ENCODE measurements around the gene LRIG1.

The LRIG1 gene, protein sequence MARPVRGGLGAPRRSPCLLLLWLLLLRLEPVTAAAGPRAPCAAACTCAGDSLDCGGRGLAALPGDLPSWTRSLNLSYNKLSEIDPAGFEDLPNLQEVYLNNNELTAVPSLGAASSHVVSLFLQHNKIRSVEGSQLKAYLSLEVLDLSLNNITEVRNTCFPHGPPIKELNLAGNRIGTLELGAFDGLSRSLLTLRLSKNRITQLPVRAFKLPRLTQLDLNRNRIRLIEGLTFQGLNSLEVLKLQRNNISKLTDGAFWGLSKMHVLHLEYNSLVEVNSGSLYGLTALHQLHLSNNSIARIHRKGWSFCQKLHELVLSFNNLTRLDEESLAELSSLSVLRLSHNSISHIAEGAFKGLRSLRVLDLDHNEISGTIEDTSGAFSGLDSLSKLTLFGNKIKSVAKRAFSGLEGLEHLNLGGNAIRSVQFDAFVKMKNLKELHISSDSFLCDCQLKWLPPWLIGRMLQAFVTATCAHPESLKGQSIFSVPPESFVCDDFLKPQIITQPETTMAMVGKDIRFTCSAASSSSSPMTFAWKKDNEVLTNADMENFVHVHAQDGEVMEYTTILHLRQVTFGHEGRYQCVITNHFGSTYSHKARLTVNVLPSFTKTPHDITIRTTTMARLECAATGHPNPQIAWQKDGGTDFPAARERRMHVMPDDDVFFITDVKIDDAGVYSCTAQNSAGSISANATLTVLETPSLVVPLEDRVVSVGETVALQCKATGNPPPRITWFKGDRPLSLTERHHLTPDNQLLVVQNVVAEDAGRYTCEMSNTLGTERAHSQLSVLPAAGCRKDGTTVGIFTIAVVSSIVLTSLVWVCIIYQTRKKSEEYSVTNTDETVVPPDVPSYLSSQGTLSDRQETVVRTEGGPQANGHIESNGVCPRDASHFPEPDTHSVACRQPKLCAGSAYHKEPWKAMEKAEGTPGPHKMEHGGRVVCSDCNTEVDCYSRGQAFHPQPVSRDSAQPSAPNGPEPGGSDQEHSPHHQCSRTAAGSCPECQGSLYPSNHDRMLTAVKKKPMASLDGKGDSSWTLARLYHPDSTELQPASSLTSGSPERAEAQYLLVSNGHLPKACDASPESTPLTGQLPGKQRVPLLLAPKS

DNA sequence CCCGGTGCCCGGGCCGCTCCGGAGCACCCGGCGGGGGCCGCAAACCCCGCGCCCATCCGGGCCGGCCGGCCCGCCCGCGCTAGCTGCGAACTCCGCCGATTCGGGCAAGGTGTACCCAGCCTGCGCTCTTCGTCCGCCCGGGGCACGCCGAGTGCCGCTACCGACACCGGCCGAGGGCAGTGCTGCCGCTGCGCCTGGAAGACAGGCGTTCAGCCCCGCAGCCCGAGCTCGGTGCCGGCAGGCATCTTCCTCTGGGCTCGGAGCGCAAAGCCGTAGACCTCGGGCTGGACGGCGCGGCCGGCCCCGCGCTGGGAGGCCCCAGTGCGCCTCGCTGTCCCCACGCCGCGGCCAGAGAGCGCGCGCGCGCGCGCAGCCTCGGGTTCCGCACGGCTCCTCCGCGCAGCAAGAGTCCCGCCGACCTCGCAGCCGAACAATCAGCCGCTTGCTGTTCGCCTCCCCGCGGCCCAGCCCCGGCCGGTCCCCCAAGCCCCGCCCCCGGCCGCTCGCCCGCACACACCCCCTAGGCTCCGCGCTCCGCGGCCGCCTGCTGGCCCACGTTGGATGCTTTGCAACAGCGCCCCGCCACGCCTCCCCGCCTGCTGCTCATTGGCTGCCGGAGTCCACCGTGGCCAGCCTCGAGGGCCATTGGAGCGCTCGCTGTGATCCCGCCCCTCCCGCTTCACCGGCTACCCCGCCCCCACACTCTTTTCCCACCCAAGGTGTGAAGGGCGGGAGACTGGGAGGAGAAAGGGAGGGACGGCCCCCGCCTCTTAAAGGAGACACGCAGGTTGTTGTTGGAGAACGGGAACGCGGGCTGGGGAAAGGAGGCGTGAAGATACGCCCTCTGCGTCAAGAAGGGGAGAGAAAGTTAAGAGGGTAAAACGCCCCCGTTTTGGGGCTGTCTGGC is at the start of gene LRIG1:
LRIG1 (minus strand) TSS at position 447 of the 907 bp plus-strand sequence. CDS start 615 bp downstream, outside the sequence.
- DNase-seq (ENCODE audit: low spot score), result peak; percentile 98
- peak; percentile 85 for FAIRE-seq

DNA sequence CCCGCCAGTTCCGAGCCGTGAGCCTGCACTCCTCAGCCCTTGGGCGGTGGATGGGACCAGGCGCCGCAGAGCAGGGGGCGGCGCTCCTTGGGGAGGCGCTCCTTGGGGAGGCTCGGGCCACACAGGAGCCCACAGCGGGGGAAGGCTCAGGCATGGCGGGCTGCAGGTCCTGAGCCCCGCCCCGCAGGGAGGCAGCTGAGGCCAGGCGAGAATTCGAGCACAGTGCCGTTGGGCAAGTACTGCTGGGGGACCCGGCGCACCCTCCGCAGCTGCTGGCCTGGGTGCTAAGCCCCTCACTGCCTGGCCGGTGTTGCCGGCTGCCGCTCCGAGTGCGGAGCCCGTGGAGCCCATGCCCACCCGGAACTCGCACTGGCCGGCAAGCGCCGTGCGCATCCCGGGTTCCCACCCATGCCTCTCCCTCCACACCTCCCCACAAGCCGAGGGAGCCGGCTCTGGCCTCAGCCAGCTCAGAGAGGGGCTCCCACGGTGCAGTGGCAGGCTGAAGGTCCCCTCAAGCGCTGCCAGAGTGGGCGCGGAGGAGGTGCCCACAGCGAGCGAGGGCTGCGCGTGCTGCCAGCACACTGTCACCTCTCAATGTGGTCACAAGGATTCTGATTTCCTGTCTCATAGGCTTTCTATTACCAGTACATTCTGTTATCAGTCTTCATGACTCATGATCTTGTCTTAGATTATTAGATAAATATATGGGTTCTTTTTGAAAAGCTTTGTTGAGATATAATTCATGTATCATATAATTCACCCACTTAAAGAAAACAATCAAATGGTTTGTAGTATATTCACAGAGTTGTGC is 44.0 kb upstream of the LRIG1 start:
- FAIRE-seq (no peak), DNase-seq (ENCODE audit: low spot score) (no peak)

DNA sequence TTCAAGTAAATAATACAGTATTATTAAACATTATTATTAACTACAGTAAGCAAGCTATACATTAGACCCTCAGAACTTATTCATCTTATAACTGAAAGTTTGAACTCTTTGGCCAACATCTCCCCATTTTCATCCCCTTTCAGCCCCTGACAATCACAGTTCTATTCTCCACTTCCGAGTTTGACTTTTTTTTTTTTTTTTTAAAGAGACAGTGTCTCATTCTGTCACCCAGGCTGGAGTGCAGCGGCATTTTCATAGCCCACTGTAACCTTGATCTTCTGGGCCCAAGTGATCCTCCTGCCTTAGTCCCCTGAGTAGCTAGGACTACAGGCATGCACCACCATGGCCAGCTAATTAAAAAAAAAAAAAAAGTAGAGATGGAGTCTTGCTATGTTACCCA is 41.3 kb upstream of the LRIG1 start:
- DNase-seq (ENCODE audit: low spot score), result no peak
- no peak for FAIRE-seq

DNA sequence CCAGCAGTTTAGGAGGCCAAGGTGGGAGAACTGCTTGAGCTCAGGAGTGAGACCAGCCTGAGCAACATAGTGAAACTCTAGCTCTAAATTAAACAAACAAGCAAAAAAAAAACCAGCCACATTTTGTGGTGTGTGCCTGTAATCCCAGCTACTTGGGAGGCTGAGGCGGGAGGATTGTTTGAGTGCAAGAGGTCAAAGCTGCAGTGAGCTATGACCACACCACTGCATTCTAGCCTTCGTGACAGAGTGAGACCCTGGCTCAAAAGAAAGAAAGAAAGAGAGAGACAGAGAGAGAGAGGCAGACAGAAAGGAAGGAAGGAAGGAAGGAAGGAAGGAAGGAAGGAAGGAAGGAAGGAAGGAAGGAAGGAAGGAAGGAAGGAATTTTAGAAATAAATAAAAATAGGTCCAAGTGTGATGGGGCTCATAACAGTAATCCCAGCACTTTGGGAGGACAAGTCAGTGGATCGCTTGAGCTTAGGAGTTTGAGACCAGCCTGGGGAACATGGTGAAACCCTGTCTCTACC is 38.7 kb upstream of the LRIG1 start:
- DNase-seq (ENCODE audit: low spot score) (no peak), FAIRE-seq (no peak)

DNA sequence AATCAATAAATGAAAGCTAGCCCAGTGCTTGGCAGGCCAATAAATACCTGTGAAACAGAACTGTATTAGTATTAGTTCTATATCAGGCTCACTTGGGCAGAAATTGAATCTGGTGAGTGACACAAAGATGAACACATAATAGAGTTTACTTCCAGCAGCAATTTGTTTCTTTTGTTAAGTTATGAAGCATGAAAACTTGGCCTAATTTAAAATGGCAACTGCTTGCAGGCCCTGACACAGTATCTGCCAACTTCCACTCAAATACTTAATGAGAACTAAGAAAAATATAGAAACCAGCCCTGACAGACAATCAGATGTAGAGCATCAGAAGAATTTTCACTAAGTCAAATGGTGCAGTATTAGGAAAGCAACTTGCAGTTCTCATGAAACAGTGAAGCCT is 37.6 kb upstream of the LRIG1 start:
- DNase-seq (ENCODE audit: low spot score) (no peak), FAIRE-seq (no peak)

DNA sequence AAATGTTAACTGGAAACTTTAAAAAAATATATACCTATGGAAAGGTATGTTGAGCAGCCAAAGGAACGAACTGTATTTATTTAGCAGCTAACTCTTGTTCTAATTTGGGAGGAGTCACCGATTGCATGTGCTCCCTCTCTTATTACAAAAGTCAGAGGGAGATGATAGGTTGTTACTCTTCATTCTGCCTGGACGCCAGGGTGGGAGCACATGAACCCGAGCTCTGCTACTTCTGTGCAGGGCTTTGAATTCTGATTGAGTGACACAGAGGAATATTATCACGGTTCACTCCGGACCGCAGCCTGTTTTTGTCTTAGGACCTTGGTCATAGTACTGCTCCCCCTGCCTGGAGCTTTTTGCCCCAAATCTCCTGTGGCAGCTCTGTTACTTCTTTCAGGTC is 36.9 kb upstream of the LRIG1 start:
- DNase-seq (ENCODE audit: low spot score), result no peak
- FAIRE-seq, result no peak

DNA sequence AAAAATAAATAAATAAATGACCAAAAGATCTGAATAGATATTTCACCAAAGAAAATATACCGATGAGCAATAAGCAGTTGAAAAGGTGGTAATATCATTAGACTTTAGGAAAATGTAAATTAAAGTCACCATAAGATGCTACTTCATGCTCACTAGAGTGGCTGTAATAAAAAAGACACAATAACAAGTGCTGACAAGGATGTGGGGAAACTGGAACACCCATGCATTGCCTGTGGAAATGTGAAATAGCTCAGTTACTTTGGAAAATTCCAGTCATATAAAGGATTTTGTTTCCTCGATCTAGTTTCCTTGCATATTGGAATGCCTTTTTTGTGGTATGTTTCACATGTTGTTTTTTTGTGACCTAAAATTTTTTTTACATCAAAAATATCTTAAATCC is 36.0 kb upstream of the LRIG1 start:
- DNase-seq (ENCODE audit: low spot score) (no peak), FAIRE-seq (no peak)

DNA sequence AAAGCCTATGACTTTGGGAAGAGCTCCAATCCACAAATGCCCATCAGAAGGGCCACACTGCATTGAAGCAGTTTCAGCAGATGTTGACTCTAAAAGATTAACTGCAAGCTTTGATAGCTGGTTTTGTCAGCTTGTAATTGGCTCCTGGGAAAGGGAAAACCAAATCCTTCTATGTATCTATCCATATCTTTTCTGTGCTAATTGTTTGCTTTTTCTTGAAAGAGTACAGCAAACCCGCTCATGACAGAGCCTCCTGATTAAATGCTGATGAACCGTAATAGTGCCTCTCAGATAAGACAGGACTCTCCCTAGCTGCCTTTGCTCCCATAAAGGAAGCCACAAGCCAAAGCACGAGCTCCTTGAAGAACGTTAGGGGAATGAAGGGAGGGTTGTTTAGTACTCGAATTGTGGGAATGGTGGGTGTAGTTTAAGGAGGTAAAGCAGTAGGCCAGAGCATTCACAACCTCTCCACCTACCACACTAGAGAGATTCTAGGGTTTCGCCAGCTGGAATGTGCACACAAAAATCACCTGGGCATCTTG is 33.6 kb upstream of the LRIG1 start:
- DNase-seq (ENCODE audit: low spot score) (no peak), FAIRE-seq (no peak)

DNA sequence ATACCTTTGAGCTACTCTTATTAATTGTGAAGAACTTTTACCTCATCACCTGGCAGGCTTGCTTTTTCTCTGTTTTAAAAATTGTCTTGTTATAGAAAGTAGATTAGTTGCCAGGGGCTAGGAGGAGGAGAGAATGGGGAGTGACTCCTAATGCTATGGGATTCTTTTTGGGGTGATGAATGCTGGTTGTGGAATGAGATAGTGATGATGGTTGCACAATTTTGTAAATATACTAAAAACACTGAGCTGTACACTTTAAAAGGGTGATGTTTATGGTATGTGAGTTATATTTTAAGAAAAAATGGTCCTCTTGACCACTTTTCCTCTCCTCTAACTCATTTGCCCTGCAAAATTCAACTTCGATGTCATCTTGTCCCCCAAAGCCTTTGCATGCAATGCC is 31.8 kb upstream of the LRIG1 start:
- FAIRE-seq, result no peak
- DNase-seq (ENCODE audit: low spot score), result no peak

DNA sequence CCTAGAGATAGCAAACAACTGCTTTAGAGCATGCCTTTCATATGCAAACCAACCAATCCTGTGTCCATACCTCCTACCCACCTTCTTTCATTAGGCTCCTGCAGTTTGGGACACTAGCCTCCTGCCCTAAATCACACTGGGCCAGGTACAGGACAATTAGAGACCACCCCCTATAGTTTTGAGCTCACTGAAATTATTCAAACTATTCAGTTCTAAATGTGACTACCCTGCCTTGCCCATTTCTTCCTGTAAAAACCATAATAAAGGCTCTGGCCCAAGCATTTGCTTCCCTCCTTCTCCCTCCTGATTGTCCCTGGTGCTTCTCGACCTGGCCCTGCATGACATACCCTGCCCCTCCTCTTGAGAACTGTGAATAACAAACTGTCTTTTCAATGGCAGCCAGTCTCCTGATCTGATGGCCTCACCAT is 31.4 kb upstream of the LRIG1 start:
- DNase-seq (ENCODE audit: low spot score) (no peak), FAIRE-seq (no peak)

DNA sequence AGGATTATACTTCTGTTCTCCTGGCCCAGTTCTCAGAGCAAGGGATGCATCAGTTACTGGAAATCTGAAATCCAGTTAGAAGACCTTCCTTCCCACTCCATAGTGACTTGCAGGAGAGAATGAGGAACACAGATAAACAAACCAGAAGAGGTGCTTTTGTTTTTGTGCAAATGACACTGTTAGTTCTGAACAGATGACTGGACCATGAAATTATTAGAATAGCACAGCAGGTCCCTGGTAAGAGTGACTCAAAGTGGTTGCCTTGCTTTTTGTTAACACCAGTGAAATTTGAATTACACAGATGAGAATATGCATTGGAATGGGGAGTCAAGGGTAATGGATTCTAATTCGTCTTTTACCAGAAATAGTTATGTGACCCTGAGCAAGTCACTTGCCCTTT is 30.4 kb upstream of the LRIG1 start:
- FAIRE-seq (no peak), DNase-seq (ENCODE audit: low spot score) (no peak)

DNA sequence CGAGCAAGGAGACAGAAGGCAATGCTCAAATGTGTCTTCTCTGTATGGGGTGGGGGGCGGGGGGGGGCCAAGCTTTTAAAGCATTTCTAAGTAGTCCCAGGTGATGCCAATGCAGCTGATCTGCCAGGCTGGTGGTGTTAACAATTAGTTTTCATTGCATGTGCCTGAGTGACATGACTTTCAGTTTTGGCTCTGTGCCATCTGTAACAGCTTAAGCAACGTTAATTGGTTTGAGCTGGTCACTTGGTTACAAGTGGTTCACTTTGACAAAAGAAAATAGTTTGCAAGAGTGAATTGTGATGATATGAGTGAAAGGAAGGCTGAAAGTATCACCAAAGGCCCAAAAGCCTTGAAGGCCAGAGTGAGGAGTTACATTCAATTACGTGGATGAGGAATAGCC is 26.4 kb upstream of the LRIG1 start:
- FAIRE-seq, result no peak
- DNase-seq (ENCODE audit: low spot score), result no peak

DNA sequence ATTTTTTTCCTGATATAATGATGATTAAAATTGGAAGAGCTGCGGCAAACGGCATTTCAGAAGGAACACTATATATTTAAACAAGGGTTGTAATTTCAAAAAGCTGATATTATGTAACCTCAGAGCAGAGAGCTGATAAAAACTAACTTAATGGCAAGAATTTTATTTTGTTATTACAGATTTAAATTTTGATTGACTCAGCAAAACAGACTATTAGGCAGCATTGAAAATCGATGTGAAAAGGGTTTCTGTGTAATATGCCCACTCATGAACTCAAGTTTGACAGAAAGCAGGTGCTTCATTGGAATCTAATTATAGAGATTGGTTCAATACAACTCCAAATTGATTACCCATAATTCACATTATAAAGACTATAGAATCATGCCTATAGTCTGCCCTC is 24.9 kb upstream of the LRIG1 start:
- FAIRE-seq, result no peak

DNA sequence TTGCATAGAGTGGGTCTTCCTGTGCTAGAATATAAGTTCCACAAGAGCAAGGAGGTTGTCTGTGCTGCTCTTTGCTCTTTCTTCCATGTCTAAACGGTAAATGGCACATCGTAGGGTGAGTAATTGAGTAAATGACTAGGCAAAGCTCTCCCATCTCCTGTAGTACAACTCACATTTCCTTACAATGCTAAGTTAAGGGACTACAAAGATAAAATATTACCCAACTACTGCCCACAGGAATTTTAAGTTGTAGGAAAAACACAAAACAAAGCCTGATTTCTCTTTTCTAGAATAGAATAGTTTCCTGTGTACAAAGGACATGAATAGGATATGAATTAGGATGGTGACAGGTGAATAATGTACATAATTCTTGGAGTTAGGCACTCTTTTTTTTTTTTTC is 19.9 kb upstream of the LRIG1 start:
- DNase-seq (ENCODE audit: low spot score) (no peak), FAIRE-seq (no peak)

More for the DNA sequence above, 24.9 kb upstream of the LRIG1 start:
- DNase-seq (ENCODE audit: low spot score), result no peak

DNA sequence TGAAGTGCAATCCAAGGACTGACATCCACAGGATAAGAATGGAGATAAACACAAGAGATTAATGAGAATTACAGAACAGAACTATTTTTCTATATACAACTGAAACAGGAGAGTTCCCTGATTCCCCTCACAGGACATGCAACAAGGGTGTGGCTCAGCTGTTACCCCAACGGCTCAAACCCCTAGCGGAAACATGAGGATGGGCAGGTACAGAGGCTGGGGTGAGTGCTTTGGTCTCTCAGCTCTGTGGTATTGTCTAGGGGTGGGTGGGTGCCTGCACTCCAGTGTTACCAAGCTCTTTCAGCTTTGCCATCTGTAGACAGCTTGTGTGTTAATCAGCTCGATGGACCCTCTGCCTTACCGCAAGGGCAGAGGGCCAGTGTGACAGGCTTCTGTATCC is 17.8 kb upstream of the LRIG1 start:
- DNase-seq (ENCODE audit: low spot score), result no peak
- FAIRE-seq, result no peak

DNA sequence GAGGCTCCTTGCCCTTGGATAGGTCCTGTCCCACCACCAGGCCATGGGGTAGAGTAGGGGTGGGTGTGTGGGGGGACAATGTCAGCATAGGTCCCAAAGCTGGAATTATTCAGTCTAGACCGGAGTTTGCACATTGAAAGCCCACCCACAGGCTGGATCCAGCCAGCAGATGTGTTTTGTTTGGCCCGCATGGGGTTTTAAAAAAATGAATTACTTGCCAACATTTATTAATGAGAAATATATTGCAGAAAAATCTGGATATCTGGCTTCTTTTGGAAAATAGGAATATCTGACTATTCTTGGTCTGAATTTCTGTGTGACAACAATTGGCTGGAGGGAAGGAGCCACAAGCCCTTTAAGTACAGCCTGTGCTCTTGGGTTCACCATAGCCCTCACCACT is 17.3 kb upstream of the LRIG1 start:
- FAIRE-seq, result no peak
- no peak for DNase-seq (ENCODE audit: low spot score)

DNA sequence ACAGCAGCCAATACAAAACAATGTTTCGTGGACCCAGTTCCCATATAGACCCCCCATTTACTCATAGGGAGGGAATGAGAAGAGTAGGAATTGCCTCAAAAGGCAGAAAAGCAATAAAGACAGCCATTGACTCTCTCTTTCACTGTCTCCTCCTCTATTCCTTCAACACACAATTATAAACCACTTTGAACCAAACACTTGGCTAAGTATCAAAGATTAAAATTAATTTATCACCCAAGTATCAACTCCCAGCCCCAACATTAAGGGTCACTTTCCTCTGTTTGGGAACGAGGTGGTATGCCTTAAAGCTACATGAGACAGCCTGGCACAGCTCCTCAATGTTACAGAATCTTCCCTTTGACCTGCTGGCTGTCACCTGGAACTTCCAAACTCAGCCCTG is 16.4 kb upstream of the LRIG1 start:
- FAIRE-seq (no peak), DNase-seq (ENCODE audit: low spot score) (no peak)

DNA sequence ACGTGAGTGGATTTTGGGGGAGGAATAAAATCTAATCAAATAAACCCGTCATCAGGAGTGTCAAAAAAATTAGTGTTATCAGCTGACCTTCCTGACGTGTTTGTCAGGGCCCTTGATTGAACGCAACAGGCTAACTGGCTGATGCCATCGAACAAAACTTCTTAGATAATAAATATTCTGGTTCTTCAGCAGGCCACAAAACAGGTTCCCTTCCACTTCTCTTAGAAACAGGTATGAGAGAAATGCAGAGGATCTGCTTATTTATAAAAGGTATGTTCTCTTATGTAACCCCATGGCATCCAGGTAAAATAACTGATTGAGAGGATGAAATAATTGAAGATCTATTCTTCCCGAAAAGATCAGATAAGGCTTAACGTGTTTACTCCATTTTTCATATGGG is 7.6 kb upstream of the LRIG1 start:
- FAIRE-seq (no peak), DNase-seq (ENCODE audit: low spot score) (no peak)

DNA sequence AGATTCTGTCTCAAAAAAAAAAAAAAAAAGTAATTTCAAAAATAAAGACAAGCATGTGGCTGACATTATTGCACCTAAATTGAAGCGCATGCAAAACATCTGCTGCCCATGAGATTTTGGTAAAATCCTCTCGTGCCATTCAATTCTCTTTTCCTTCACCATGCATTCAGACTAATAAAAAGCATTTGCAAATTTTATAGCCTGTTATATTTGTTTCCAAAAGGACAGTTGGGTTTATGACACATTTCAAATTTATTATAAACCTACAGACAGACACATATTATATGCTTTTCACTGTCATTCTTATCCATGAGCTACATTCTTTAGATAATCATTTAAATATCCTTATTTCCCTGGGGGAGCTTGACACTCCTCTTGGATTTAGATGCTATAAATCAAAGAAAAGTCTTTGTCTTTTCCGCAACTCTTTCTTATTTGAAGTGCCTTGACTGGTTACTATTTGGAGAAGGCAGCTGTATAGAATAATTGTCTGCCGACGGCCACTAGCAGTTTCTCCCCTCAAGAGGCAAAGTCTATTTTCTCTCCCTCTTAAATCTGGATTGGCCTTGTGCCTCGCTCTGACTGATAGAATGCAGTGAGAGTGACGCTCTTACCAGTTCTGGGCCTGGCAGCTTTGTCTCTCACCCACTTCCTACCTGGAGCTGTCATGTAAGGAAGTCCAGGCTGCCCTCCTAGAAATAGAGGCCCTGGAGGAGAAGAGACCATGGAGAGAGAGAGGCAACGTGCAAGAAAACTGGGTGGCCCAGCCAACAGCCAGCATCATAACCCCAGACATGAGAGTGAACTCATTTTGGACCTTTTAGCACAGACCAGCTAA is 6.8 kb upstream of the LRIG1 start:
- DNase-seq (ENCODE audit: low spot score) (no peak), FAIRE-seq (no peak)
